Measurements from ENCODE around the gene PKN3.

Gene PKN3

DNA sequence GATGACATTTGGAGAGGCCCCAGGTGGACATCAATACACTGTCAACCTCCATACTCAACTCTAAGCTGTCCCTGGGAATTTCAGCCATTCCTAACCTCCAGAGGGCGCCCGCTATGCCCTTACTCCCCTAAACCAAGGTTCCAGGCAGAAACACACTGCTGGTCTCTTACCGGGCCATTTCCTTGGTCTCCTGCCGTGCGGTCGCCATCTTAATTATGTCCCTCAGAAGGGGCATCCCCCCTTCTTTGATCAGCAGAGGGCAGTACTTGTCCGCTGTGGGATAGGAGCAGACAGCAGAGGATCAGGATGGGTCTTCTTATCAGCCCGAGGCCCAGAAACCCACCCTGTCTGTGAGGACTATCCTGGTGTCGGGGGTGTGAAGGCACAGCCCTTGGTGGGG, 31.0 kb downstream of the PKN3 start:
- Histone ChIP-seq H3K4me3 (ENCODE audit: low read depth in 1 of 2, low read length in 2 of 2) (no peak overlapping the region), H3K4me1 (ENCODE audit: control insufficient read depth in 1 of 2, insufficient read depth in 2 of 2, low read length in 2 of 2) (peaks cover 0 to 3% of the 10 kb centered on the region in 2 donors), H3K9me3 (ENCODE audit: control insufficient read depth in 1 of 2, low read length in 2 of 2) (no peaks in the 10 kb centered on the region), H3K27me3 (ENCODE audit: control insufficient read depth in 1 of 2, insufficient read depth in 2 of 2, low read length in 2 of 2) (no peaks in the 10 kb centered on the region), H3K9ac (ENCODE audit: low read depth in 1 of 2, low read length in 2 of 2) (no peak overlapping the region), H3K36me3 (ENCODE audit: control insufficient read depth in 1 of 2, insufficient read depth in 2 of 2, low read length in 2 of 2) (peaks cover 0 to 47% of the 10 kb centered on the region in 2 donors), H3K27ac (ENCODE audit: low read depth, low read length) (no peak overlapping the region)

DNA sequence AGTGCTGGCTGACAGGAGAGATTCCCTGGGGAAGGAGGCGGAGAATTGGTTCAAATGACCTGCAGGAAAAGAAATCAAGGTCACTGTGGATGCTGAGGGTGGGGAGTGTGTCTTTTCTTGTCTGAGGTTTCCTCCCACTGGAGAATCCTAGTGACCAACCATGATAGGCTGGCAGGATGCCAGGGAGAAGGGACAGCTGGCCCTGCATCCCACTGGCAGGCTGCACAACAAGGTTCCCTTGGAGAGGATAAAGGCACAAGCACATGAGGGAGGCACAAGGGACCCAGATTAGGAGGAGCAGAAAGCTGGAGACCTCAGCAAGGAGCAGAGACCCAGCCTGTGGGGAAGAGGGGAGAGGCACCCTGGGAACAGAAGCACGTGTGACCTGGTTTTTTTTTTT, 33.1 kb downstream of the PKN3 start:
- Histone ChIP-seq H3K4me3 (ENCODE audit: low read depth in 1 of 2, low read length in 2 of 2) (no peak overlapping the region), H3K9ac (ENCODE audit: low read depth in 1 of 2, low read length in 2 of 2) (no peak overlapping the region), H3K27me3 (ENCODE audit: control insufficient read depth in 1 of 2, insufficient read depth in 2 of 2, low read length in 2 of 2) (no peaks in the 10 kb centered on the region), H3K9me3 (ENCODE audit: control insufficient read depth in 1 of 2, low read length in 2 of 2) (no peaks in the 10 kb centered on the region), H3K36me3 (ENCODE audit: control insufficient read depth in 1 of 2, insufficient read depth in 2 of 2, low read length in 2 of 2) (peaks cover 0 to 50% of the 10 kb centered on the region in 2 donors), H3K4me1 (ENCODE audit: control insufficient read depth in 1 of 2, insufficient read depth in 2 of 2, low read length in 2 of 2) (peaks cover 0 to 3% of the 10 kb centered on the region in 2 donors), H3K27ac (ENCODE audit: low read depth, low read length) (no peak overlapping the region)

DNA sequence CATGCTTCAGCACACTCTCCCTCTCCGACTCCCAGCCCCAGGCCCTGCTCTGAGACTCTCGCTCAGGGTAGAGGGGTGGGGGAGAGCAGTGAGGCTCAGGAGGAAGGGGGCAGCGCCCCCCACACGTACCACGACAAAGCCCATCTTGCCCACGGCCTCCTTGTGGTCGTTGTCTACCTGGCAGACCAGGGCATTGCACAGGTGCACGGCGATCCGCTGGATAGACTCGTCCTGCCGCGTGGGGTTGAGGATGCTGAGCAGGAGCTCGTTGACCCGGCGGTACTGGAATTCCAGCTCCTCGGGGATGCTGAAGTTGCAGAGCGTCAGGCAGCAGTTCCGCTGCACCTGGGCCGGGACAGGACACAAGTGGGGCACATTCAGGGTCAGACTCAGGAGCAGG, 40.1 kb downstream of the PKN3 start:
- Histone ChIP-seq H3K27me3 (ENCODE audit: control insufficient read depth in 1 of 2, insufficient read depth in 2 of 2, low read length in 2 of 2) (no peaks in the 10 kb centered on the region), H3K27ac (ENCODE audit: low read depth, low read length) (no peak overlapping the region), H3K36me3 (ENCODE audit: control insufficient read depth in 1 of 2, insufficient read depth in 2 of 2, low read length in 2 of 2) (peaks cover 7 to 27% of the 10 kb centered on the region in 2 donors), H3K9me3 (ENCODE audit: control insufficient read depth in 1 of 2, low read length in 2 of 2) (no peaks in the 10 kb centered on the region), H3K4me3 (ENCODE audit: low read depth in 1 of 2, low read length in 2 of 2) (no peak overlapping the region), H3K4me1 (ENCODE audit: control insufficient read depth in 1 of 2, insufficient read depth in 2 of 2, low read length in 2 of 2) (no peaks in the 10 kb centered on the region), H3K9ac (ENCODE audit: low read depth in 1 of 2, low read length in 2 of 2) (no peak overlapping the region)

DNA sequence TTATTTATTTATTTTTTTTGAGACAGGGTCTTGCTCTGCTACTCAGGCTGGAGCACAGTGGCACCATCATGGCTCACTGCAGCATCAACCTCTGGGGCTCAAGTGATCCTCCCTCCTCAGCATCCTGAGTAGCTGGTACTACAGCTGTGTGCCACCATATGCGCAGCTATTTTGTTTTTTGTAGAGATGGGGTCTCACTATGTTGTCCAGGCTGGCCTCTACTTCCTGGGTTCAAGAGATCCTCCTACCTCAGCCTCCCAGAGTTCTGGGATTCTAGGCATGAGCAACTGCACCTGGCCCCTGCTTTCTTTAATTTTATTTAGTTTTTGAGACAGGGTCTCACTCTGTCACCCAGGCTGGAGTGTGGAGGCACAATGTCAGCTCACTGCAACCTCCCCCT, 41.1 kb downstream of the PKN3 start:
- no peaks in the 10 kb centered on the region for H3K4me1 ChIP-seq (ENCODE audit: control insufficient read depth in 1 of 2, insufficient read depth in 2 of 2, low read length in 2 of 2)
- no peak overlapping the region for H3K9ac ChIP-seq (ENCODE audit: low read depth in 1 of 2, low read length in 2 of 2)
- H3K27ac ChIP-seq (ENCODE audit: low read depth, low read length) = no peak overlapping the region
- H3K9me3 ChIP-seq (ENCODE audit: control insufficient read depth in 1 of 2, low read length in 2 of 2) = no peaks in the 10 kb centered on the region
- H3K36me3 ChIP-seq (ENCODE audit: control insufficient read depth in 1 of 2, insufficient read depth in 2 of 2, low read length in 2 of 2) = peaks cover 7 to 26% of the 10 kb centered on the region in 2 donors
- no peaks in the 10 kb centered on the region for H3K27me3 ChIP-seq (ENCODE audit: control insufficient read depth in 1 of 2, insufficient read depth in 2 of 2, low read length in 2 of 2)
- no peak overlapping the region for H3K4me3 ChIP-seq (ENCODE audit: low read depth in 1 of 2, low read length in 2 of 2)

DNA sequence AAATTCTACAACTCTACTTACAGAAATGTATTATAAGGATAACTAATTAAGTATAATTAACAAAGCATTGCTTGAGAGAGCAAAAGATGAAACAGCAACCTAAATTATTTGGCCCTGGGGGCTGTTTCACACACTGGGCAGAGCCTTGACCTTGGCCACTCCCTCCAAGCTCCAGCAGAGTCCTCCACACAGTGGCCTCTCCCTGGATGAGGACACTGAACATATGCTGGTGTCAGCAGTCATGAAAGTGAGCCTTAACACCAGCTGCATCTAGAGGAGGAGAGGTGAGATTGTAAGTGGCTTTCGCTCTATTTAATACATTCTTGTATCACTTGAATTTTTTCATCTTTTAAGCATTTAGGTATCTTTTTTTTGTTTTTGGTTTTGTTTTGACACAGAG, 44.9 kb downstream of the PKN3 start:
- Histone ChIP-seq H3K36me3 (ENCODE audit: control insufficient read depth in 1 of 2, insufficient read depth in 2 of 2, low read length in 2 of 2) (peaks cover 12 to 24% of the 10 kb centered on the region in 2 donors), H3K9ac (ENCODE audit: low read depth in 1 of 2, low read length in 2 of 2) (no peak overlapping the region), H3K9me3 (ENCODE audit: control insufficient read depth in 1 of 2, low read length in 2 of 2) (no peaks in the 10 kb centered on the region), H3K27me3 (ENCODE audit: control insufficient read depth in 1 of 2, insufficient read depth in 2 of 2, low read length in 2 of 2) (no peaks in the 10 kb centered on the region), H3K4me1 (ENCODE audit: control insufficient read depth in 1 of 2, insufficient read depth in 2 of 2, low read length in 2 of 2) (no peaks in the 10 kb centered on the region), H3K27ac (ENCODE audit: low read depth, low read length) (no peak overlapping the region), H3K4me3 (ENCODE audit: low read depth in 1 of 2, low read length in 2 of 2) (no peak overlapping the region)

DNA sequence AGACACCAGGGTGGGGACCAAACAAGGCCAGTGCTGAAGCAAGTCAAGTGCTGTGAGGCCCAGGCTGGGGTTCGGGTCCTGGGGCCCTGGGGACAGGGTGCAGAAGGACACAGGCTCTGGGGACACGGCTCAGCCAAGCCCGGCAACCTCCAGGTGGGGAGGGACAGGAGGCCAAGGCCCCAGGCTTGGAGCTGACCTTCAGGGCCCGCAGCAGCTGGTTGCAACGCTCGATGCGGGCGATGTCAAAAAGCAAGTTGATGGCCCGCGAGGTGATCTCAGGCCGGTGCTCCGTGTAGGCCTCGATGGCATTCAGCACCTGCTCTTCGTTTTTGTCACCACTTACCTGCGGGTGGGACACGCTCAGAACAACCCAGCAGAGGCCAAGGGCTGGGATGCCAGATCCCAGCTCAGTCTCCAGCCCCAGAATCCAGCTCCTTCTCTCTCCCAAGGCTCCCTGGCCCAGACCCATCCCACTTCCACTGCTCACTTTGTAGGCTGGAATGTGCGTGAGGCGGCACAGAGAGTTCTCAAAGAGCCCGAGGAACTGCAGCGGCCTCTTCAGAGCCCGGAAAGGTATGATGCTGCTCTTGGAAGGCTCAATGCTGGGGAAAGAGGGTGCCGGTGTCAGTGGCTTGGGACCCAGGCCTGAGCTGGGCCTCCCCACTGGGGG, 48.8 kb downstream of the PKN3 start:
- Histone ChIP-seq H3K27ac (ENCODE audit: low read depth, low read length) (no peak overlapping the region), H3K4me3 (ENCODE audit: low read depth in 1 of 2, low read length in 2 of 2) (no peak overlapping the region), H3K9ac (ENCODE audit: low read depth in 1 of 2, low read length in 2 of 2) (no peak overlapping the region), H3K36me3 (ENCODE audit: control insufficient read depth in 1 of 2, insufficient read depth in 2 of 2, low read length in 2 of 2) (peaks cover 23 to 55% of the 10 kb centered on the region in 2 donors), H3K9me3 (ENCODE audit: control insufficient read depth in 1 of 2, low read length in 2 of 2) (no peaks in the 10 kb centered on the region), H3K27me3 (ENCODE audit: control insufficient read depth in 1 of 2, insufficient read depth in 2 of 2, low read length in 2 of 2) (no peaks in the 10 kb centered on the region), H3K4me1 (ENCODE audit: control insufficient read depth in 1 of 2, insufficient read depth in 2 of 2, low read length in 2 of 2) (no peaks in the 10 kb centered on the region)

DNA sequence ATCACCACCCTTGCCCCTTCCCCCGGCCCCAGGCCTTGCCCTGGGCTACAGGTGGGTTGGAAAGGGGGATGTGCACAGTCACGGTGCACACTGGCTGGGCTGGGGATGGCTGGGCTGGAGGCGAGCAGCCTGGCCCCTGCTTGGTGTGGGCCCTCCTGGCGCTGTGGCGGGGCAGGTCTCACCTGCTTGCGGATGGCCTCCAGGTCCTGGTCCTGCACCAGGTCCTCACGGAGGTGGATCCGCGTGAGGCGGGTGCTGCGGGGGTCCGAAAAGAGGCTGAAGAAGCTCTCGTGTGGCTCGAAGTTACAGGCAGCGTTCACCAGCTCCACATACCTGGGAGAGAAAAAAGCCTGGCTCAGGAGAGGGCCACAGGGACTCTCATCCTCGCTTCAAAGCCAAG, 51.3 kb downstream of the PKN3 start:
- H3K27me3 ChIP-seq (ENCODE audit: control insufficient read depth in 1 of 2, insufficient read depth in 2 of 2, low read length in 2 of 2) = no peaks in the 10 kb centered on the region
- H3K27ac ChIP-seq (ENCODE audit: low read depth, low read length) = no peak overlapping the region
- H3K36me3 ChIP-seq (ENCODE audit: control insufficient read depth in 1 of 2, insufficient read depth in 2 of 2, low read length in 2 of 2) = peaks cover 23 to 55% of the 10 kb centered on the region in 2 donors
- H3K4me3 ChIP-seq (ENCODE audit: low read depth in 1 of 2, low read length in 2 of 2) = no peak overlapping the region
- no peaks in the 10 kb centered on the region for H3K9me3 ChIP-seq (ENCODE audit: control insufficient read depth in 1 of 2, low read length in 2 of 2)
- no peak overlapping the region for H3K9ac ChIP-seq (ENCODE audit: low read depth in 1 of 2, low read length in 2 of 2)
- H3K4me1 ChIP-seq (ENCODE audit: control insufficient read depth in 1 of 2, insufficient read depth in 2 of 2, low read length in 2 of 2) = no peaks in the 10 kb centered on the region

DNA sequence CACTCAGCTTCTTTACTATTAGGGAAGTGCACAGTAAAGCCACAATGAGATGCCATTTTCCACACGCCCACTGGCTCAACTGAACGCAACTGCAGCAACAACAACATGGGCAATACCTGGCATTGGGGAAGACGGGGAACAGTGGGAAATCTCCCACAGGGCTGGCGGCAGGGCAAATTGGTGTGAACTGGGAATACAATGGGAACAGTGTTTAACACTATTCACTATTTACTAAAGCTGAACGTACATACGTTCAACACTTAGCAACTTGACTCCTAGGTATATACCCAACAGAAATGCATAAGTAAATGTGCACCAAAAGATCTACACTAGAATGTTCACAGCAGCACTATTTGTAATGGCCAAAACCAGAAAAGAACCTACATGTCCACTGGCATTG, 55.3 kb downstream of the PKN3 start:
- H3K4me1 ChIP-seq (ENCODE audit: control insufficient read depth in 1 of 2, insufficient read depth in 2 of 2, low read length in 2 of 2) = peaks cover 0 to 2% of the 10 kb centered on the region in 2 donors
- H3K9ac ChIP-seq (ENCODE audit: low read depth in 1 of 2, low read length in 2 of 2) = no peak overlapping the region
- H3K27ac ChIP-seq (ENCODE audit: low read depth, low read length) = no peak overlapping the region
- H3K27me3 ChIP-seq (ENCODE audit: control insufficient read depth in 1 of 2, insufficient read depth in 2 of 2, low read length in 2 of 2) = no peaks in the 10 kb centered on the region
- no peaks in the 10 kb centered on the region for H3K9me3 ChIP-seq (ENCODE audit: control insufficient read depth in 1 of 2, low read length in 2 of 2)
- peaks cover 9 to 31% of the 10 kb centered on the region in 2 donors for H3K36me3 ChIP-seq (ENCODE audit: control insufficient read depth in 1 of 2, insufficient read depth in 2 of 2, low read length in 2 of 2)
- no peak overlapping the region for H3K4me3 ChIP-seq (ENCODE audit: low read depth in 1 of 2, low read length in 2 of 2)

DNA sequence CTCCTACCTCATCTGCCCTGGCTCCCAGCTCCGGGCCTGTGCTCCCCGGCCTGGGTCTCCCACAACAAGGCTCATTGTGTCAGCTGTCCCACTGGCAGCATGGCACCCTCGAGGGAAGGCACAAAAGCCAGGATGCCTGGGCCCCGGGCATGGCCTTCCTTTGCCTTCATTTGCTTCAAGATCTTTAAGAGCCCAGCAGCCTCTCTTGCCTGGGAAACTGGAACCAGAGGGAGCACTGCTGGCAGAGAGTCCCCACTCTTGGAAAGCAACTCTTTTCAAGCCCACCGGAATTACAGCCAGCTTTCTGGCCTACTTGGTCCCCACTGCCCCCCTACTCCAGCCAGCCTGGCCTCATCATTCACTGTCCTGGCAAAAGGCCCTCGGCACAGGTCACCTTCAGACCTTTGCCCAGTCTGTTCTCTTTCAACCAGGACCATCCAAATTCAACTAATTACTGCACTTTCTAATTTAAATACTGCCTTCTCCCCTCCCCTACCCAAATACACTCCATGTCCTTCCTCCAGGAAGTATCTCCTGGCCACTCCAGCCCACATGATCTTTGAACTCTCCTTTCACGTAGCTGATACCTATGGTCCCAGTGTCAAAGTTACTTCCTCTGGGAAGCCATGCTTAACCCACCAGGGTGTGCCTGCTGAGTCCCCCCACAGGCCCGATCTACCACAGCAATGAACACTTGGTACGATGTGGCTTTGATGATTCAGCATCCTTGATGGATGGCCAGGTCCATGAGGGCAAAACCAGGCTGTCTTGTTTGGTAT, 60.6 kb downstream of the PKN3 start:
- no peak overlapping the region for H3K4me3 ChIP-seq (ENCODE audit: low read depth in 1 of 2, low read length in 2 of 2)
- H3K4me1 ChIP-seq (ENCODE audit: control insufficient read depth in 1 of 2, insufficient read depth in 2 of 2, low read length in 2 of 2) = peaks cover 8 to 11% of the 10 kb centered on the region in 2 donors
- no peaks in the 10 kb centered on the region for H3K9me3 ChIP-seq (ENCODE audit: control insufficient read depth in 1 of 2, low read length in 2 of 2)
- no peak overlapping the region for H3K27ac ChIP-seq (ENCODE audit: low read depth, low read length)
- peaks cover 3 to 11% of the 10 kb centered on the region in 2 donors for H3K36me3 ChIP-seq (ENCODE audit: control insufficient read depth in 1 of 2, insufficient read depth in 2 of 2, low read length in 2 of 2)
- H3K9ac ChIP-seq (ENCODE audit: low read depth in 1 of 2, low read length in 2 of 2) = no peak overlapping the region
- no peaks in the 10 kb centered on the region for H3K27me3 ChIP-seq (ENCODE audit: control insufficient read depth in 1 of 2, insufficient read depth in 2 of 2, low read length in 2 of 2)

DNA sequence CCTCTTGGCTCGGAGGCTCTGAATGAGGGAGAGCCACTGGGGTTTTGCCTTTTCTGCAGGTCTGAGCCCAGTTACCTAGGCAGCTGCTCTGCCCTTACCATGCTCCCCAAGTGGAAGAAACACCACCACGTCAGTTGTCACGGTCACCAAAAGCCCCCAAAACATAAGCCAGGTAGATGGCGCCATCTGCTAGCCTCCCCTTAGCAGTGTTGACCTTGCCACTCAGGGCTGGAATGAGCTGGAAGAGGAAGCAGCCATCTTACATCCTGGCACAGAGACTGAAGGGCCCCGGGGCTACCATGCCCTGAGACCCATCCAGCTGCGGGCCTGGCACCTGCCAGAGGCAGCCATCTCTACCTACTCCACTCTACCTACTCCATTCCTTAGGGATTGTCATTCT, 62.1 kb downstream of the PKN3 start:
- no peaks in the 10 kb centered on the region for H3K27me3 ChIP-seq (ENCODE audit: control insufficient read depth in 1 of 2, insufficient read depth in 2 of 2, low read length in 2 of 2)
- no peak overlapping the region for H3K9ac ChIP-seq (ENCODE audit: low read depth in 1 of 2, low read length in 2 of 2)
- H3K4me3 ChIP-seq (ENCODE audit: low read depth in 1 of 2, low read length in 2 of 2) = no peak overlapping the region
- peaks cover 8 to 11% of the 10 kb centered on the region in 2 donors for H3K4me1 ChIP-seq (ENCODE audit: control insufficient read depth in 1 of 2, insufficient read depth in 2 of 2, low read length in 2 of 2)
- H3K9me3 ChIP-seq (ENCODE audit: control insufficient read depth in 1 of 2, low read length in 2 of 2) = no peaks in the 10 kb centered on the region
- H3K36me3 ChIP-seq (ENCODE audit: control insufficient read depth in 1 of 2, insufficient read depth in 2 of 2, low read length in 2 of 2) = peaks cover 6 to 12% of the 10 kb centered on the region in 2 donors
- no peak overlapping the region for H3K27ac ChIP-seq (ENCODE audit: low read depth, low read length)
